HCEC 1CT (cell line): Measurements from ENCODE around the gene IL1A.

ENCODE experiments used
- DNase-seq: peaks from one replicate; pipeline ENCODE4 v3.0.0-alpha.2; 2017

The IL1A gene

DNA sequence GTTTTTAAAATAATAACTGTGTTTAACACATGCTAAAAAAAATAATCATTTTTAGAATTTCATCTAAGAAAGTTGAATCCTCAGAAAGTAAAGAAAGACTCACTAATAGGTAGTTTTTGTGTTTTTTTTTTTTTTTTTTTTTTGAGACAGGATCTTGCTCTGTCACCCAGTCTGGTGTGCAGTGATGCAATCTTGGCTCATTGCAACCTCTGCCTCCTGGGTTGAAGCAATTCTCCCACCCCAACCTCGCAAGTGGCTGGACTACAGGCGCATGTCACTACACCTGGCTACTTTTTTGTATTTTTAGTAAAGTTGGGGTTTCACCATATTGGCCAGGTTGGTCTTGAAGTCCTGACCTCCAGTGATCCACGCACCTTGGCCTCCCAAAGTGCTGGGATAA is 27.0 kb downstream of the IL1A start:
- no peak for DNase-seq

DNA sequence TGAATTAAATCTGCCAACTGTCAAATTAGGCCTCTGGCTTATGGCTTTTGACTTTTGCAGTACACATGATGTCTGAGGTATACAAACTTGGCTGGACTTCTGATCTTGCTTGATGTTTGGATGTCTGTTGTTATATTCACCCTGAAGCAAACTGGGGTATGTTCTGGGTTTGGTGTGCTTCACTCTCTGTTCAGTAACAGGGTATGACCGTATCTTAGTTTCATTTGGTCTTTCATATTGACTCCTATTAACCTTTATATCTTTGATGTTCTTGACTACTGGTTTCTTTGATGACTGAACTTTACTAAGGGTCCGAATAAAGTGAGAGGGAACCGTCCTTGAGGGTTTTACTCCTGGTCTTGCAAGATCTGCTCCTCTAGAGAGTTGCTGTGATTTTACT is 28.1 kb downstream of the IL1A start:
- DNase-seq: no peak

DNA sequence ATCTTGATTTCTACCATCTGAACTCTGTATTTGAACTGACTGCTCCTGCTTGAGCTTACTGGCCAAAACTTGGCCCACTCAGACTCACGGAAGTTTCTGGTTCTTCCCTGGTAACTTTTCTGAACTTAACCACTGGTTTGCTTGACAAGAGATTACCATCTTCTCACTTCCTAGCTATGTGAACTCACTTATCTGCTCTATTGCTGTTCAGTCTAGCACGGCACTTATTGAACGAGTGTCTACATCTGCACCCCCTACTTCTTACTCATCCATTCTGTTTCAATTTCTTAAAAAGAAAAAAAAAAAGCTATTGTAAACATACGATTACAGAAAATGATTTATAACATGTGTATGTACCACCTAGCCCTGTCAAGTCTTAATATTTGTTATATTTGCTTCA is 28.8 kb downstream of the IL1A start:
- DNase-seq: no peak

- no peak for DNase-seq
Observed at GRCh38 chr2:112754564-112754963, 29.7 kb downstream of the IL1A start.

DNA sequence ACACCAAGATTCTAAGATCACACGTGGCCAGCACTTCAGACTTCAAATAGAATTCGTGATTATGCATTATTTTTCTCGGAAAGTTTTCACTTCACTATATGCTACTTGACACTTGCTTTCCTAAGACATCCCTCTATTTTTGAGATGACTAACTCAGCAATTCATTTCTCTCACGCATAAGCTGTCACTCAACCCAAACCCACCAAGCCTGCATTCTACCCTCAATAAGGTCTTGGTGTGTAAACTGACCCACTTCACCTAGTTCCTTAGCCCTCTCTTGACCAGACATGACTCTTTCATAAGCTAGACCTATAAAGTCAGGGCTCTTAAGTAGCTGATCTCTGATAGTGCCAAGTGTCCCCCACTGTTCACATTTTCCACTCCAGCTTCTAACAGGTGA is 31.6 kb downstream of the IL1A start:
- DNase-seq: no peak

DNA sequence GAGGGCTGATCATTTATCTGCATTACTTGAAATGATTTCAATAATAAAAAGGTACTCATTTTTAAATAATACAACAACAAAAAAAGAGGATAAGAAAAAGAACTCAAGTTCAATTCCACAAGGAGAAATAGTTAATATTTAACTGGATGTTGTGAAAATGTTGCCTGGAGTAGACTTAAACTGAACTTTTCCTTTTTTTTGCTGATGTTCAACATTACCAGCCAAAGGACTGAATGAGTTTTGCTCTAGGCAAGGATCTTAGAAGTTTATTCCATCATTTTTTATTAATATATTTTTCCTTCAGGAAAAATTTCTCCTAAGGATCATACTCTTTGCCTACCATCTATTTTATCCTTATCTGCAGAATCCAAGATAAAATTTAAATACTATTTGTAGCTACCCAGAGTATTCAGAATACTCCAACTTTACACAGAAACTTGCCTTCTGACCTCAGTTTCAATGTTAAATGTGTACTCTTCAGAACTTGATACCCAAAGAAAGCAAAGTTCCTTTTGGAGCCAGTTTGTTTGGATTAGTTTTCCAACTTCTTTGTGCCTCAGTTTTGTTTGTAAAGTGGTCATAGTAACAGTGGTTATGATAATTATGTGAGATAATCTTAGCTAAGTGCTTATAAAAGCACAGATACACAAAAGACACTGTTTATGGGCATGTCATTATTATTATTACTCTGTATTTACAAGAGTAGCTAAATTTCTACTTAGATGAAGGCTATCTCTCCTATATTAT is 32.7 kb downstream of the IL1A start:
- DNase-seq: no peak

DNA sequence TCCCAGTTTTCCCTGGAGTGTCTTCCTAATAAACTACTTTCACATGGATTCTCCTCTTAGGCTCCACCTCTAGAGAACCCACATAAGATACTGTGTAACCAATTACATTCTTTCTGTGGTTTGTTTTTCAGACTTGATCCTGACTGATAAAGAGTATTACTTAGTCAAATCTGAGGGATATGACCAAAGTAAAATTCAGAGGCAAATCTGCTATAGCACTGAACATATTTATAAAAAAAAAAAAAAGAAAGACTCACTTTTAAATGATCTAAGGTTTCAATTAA is 33.8 kb downstream of the IL1A start:
- no peak for DNase-seq

DNA sequence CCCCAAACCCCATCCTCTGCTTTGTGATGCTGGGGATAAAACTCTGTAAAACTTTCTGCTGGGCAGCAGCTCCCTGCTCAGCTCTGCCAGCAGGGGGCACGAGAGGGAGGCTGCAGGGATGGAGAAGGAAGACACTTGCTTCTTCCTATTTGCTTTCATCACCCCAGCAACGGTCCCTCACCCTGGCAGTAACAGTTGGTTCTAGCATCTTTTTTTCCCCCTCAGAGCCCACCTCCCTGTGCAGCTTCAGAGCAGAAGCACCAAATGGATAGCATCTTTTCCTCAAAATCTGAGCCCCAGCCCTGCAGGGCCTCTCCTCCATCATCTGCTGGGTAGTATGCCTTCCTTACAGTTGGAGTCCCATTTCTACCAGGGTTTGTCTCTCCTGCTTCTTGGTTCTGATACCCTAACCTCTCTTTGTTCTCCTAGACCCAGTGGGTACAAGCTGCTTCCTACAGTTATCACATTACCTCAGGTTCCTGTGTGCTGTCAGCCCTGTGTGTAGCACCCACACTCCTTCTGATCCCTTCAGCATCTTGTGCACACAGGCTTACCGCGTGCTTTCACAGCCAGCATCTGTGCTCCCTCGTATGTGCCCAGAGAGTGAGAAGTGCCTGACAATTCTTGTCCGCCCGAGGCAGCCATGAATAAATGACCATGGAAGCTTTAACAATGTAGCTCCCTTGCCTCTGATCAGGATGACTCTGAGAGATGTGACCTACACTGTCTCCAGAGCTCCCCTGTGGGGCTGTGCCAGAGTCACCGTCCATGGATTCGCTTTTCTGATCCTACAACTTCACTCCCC is 34.3 kb downstream of the IL1A start:
- peak; percentile 58 for DNase-seq

- no peak for DNase-seq
Observed at GRCh38 chr2:112740527-112740926, 43.8 kb downstream of the IL1A start.

DNA sequence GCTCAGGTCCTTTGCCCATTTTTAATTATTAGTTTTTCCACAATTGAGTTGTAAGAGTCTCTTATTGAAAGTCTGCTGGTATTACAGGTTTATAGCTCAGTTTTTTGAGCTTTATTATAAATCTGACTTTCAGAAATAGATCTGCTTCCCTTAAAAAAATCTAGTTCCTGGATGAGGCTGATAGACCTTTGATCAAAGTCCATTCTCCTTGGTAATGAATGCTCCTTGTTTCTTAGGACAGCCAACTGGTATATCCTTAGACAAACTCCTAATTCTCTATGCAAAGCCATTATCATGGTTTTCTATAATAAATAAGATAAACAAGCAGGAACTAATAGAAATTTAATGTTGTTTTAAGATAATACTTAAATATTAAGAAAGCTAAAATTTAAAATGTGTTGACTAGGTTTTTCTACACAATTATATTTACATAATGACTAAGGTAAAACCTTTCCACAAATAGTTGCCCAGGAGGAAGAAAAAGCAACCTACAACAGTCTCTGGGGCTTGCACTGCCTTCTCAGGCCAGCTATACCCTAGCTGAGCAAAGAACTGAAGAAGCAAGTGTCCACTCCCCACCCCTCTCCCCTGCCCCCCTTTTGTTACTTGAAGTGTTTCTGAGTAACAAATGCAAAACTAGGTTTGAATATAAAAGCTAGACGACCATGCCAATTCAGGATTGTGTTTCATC is 46.6 kb downstream of the IL1A start:
- no peak for DNase-seq

DNA sequence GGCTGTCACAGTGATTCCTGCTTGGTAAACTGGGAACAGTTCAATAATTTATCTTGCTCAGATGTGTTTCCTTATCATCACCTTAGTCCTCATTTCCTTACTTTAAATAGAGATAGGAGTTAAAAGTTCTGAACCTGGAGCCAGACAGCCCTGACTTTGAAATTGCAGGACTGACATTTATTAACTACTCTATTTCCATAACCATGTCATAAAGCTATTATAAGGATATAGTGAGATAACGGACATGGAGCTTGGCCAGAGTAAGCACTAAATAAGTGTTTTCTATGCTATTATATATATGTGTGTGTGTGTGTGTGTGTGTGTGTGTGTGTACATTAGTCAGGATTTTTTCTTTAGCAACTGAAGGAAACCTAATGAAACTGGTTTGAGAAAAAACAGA is 50.4 kb downstream of the IL1A start:
- no peak for DNase-seq

DNA sequence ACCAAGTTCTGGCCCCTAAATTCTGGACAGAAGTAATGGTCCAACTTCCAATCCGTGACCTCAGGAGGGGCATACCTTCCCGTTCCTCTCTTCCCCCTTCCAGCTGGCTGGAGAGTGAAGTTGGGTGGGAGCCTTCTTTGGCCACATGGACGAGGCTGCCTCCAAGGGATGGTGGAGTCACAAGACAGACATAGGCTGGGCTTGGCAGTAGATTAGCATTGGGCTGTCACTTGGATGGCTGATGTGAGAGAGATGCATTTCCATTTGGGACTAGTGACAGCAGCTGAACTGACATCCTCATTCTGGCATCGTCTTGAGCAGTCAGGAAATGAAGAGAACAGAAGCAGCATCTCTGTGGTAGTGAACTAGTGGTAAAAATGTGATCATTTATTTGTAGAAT is 50.8 kb downstream of the IL1A start:
- no peak for DNase-seq

DNA sequence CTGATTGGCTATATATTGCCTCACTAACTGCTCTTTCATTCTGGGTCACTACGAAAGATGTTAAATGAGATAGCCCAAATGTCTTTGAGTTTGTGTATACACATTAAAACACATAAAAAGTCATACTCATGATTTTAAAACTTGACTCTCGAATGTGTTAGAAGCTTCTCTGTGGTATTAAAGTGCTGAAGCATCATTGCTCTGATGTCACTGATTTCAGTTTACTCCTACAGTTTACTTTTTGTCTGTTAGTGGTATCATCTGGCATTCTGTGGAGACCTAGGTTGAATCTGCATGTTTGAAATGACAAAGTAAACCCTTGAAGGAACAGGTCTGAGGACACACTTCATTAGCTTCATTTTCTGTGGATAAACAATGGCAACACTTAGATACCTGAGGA is 52.8 kb downstream of the IL1A start:
- DNase-seq: no peak

DNA sequence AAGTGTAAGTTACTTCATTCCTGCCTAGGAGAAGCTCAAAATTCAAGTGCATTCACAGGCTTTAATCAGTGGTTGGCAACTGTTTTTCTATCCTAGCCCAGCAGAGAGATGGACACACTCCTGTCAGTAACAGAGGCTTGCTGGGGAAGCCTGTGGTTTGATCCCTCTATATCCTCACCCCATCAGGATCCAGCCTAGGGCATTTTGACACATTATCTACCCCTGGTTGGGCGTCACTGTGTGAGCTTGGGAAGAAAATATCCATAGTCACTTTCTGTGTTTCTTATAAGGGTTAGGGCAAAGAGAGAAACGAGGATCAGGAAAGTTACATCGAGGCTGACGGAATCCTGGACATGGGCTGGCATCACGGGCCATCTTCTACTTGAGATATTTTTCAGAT is 53.5 kb downstream of the IL1A start:
- no peak for DNase-seq

- no peak for DNase-seq
Observed at GRCh38 chr2:112730216-112730615, 54.1 kb downstream of the IL1A start.

DNA sequence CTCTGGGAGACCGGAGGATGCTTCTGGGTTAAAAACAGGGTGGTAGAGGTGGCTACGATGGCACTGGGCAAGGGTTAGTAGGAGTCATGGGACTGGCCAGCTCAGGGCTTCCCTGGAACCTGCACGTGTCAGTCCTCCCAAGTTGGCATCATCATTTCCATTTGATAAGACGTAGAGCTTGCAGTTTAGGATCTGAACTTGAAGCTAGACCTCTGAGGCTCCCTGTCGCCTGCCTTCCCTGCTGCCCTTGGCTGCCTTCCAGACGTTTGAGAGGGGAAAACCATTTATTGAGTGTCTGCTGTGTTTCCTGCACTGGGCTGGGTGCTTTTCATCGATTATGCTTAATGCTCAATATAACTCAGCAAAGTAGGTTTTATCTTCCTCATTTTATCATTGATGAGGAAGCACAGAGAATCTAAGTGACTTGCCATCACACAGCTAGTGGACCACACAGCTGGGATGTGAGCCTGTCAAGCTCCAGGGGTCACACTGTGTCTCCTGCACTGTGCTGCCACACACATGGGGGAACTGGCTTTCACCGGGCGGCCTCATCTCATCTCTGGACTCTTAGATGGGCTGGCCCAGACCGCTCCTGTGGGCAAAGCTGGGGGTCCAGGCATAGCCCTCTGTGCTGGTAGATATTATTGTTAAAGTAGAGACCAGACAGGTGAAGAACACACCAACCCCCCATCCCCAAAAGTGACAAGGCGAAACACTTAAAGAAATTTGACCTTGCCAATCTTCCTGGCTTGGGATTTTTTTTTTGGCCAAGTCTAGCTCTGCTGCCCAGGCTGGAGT is 55.7 kb downstream of the IL1A start:
- no peak for DNase-seq

- DNase-seq: no peak
Observed at GRCh38 chr2:112728029-112728362, 56.3 kb downstream of the IL1A start.

DNA sequence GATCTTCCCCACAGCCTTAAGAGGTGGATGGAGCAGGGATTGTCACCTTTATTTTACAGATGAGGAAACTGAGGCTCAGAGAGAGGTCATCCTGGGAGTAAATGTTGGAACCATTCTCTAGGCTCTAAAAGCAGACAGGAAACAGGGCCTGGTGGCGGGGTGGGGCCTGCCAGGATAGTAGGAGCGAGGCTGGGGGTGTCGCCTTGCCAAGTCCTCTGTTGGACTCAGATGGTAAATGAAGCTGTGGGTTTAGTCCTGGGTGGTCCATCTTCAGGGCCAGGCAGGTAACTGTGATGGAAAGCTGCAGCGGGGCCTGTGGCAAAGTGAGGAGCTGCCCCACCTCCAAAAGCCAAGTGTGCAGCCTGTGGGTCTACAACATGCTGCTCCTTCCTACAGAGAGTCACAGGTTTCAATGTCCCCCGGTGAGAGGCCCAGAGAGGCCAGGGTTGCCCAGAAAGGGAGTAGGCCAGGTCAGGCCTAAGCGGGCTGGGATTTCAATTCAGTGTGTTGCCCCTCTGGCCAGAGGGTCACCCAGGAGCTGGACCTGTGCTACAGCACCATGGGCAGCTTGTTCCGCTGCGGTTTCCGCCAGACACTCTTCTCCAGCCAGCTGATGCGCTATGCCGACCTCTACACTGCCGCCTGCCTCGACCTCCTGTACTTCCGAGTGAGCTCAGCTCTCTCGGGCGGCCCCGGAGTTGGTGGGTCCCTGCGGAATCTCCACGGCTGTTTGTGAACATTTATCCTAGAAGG is 56.8 kb downstream of the IL1A start:
- DNase-seq: no peak

GRCh38 chr2:112726487-112727190 is 57.7 kb downstream of the IL1A start:
- peak; percentile 83 for DNase-seq

DNA sequence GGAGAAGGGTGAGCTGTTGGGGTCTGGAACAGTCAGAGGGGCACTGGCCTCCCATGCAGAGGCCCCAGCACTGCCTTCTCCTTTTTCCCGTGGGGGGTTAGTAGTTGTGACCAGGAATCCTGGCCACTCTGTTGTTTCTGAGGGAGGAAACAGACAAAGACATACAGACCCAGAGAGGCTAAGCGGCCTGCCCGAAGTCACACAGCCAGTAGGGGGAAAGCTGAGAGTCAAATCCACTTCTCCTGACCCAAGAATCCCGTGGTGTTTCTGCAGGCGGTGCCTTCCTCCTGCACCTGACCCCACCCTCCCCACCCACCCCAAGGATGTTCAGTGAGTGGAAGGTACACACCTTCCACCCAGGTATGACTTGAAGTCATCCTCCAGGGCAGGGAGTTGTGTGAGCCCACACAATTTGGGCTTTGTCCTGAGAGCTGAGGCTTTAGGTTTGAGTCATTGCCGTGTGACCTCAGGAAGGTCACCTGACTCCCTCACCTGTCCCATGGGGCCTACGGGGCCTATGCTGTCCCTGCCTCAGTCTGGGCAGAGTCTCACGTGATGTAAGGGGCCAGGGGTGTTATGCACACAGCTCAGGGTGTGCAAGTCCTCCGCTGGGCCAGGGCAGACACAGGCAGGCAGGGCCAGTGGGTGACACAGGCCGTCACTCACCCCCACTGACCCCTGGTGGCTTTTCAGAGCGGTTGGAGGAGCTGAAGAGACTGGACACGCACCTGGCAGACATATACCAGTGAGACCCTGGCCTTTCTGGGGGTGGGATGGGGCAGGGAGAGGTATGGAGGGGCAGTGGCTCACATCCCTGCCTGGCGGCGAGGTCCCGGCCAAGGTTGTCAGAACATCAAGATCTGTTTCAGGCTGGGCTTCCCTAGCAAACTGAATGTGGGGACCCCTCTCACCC is 58.5 kb downstream of the IL1A start:
- DNase-seq: no peak
